Tibial artery (tissue), 4 donors: ENCODE measurements around the gene MYOF.
"Not testable (repeated sequence)": the region's sequence is repeated elsewhere in the genome, so short reads cannot be mapped to it uniquely, and the experiment has no call there.

ENCODE experiments used
- DNase-seq, 2 donors: peaks; one replicate each; pipeline ENCODE4 v3.0.0-alpha.2; 2019
- H3K27ac ChIP-seq, 2 donors: fragments of 200-600 bp; sonication (generic) in 1 of 2; 1 replicate in 1 of 2; 2 replicates in 1 of 2; pipeline ENCODE4 v1.5.1; 2018 to 2019; ENCODE audit warnings: mild to moderate bottlenecking in 1 of 2
- H3K27me3 ChIP-seq, 2 donors: fragments of 200-600 bp; sonication (generic) in 1 of 2; one replicate each; pipeline versions ENCODE4 v1.5.1 to v1.6.0; 2016 to 2019
- H3K36me3 ChIP-seq, 3 donors: fragments of 200-600 bp; sonication (generic) in 2 of 3; one replicate each; pipeline ENCODE4 v1.5.1; 2016 to 2019; ENCODE audit warnings: mild to moderate bottlenecking in 2 of 3
- H3K4me1 ChIP-seq, 4 donors: fragments of 200-600 bp; sonication (generic) in 2 of 4; 1 replicate in 3 of 4; 2 replicates in 1 of 4; pipeline ENCODE4 v1.5.1; 2016 to 2019
- H3K4me3 ChIP-seq, 2 donors: fragments of 200-600 bp; sonication (generic) in 1 of 2; 1 replicate in 1 of 2; 2 replicates in 1 of 2; pipeline ENCODE4 v1.5.1; 2018 to 2019; ENCODE audit warnings: mild to moderate bottlenecking in 2 of 2
- H3K9me3 ChIP-seq, 3 donors: fragments of 200-600 bp; sonication (generic) in 1 of 3; one replicate each; pipeline ENCODE4 v1.5.1; 2016 to 2019
- CTCF ChIP-seq, 2 experiments: fragments of 200-600 bp in 1 of 2; fragments of 450-650 bp in 1 of 2; IDR thresholded peaks; one replicate each; pipeline ENCODE4 v1.5.1; 2017 to 2019; ENCODE audit warnings: antibody characterized with exemption in 2 of 2, mild to moderate bottlenecking in 1 of 2, moderate library complexity in 1 of 2
- intact Hi-C: fragments of 100-400 bp; cut with DNase I; formaldehyde crosslinking; loops from one replicate; pipeline ENCODE4 v1.15.0; 2023; ENCODE audit warnings: low total_unique reads

MYOF gene

GRCh38 chr10:93288679-93289634, 193.2 kb downstream of the MYOF start:
- H3K4me1 ChIP-seq: peaks cover 0 to 4% (median 0%) of the 10 kb centered on the region in 4 donors
- H3K9me3 ChIP-seq: no peaks in the 10 kb centered on the region
- peak; percentile 77 to 85 for TF ChIP-seq CTCF (IDR thresholded peaks at IDR 0.05)
- no peak overlapping the region for H3K4me3 ChIP-seq
- DNase-seq: peak; percentile 56 to 74
- H3K36me3 ChIP-seq: no peaks in the 10 kb centered on the region
- H3K27ac ChIP-seq: no peak overlapping the region
- intact Hi-C loops: loop anchor here (5.0 kb wide), 1 partner anchor 207 kb away; no protein-coding TSS in a partner anchor
- H3K27me3 ChIP-seq: no peaks in the 10 kb centered on the region

GRCh38 chr10:93287775-93288174, 194.4 kb downstream of the MYOF start:
- intact Hi-C loops: loop anchor here (5.0 kb wide), 1 partner anchor 205 kb away; no protein-coding TSS in a partner anchor
- Histone ChIP-seq H3K27me3 (no peaks in the 10 kb centered on the region), H3K27ac (no peak overlapping the region), H3K36me3 (no peaks in the 10 kb centered on the region), H3K4me1 (peaks cover 0 to 4% (median 0%) of the 10 kb centered on the region in 4 donors), H3K9me3 (no peaks in the 10 kb centered on the region), H3K4me3 (no peak overlapping the region)
- no peak for DNase-seq
- no peak for TF ChIP-seq CTCF (IDR thresholded peaks at IDR 0.05)

GRCh38 chr10:93284246-93284645, 197.9 kb downstream of the MYOF start:
- H3K4me1 ChIP-seq, H3K36me3 ChIP-seq, H3K9me3 ChIP-seq, DNase-seq, H3K4me3 ChIP-seq, H3K27me3 ChIP-seq, intact Hi-C loops, H3K27ac ChIP-seq: not testable (repeated sequence)

GRCh38 chr10:93281367-93281720, 200.8 kb downstream of the MYOF start:
- Histone ChIP-seq H3K4me3 (no peak overlapping the region), H3K27me3 (no peaks in the 10 kb centered on the region), H3K9me3 (no peaks in the 10 kb centered on the region), H3K36me3 (no peaks in the 10 kb centered on the region), H3K27ac (no peak overlapping the region), H3K4me1 (peaks cover 0 to 5% (median 0%) of the 10 kb centered on the region in 4 donors)
- TF ChIP-seq CTCF (IDR thresholded peaks at IDR 0.05): no peak
- intact Hi-C loops: no loop called here
- DNase-seq: no peak

- H3K9me3 ChIP-seq: no peaks in the 10 kb centered on the region
- H3K36me3 ChIP-seq: no peaks in the 10 kb centered on the region
- no peaks in the 10 kb centered on the region for H3K27me3 ChIP-seq
- TF ChIP-seq CTCF (IDR thresholded peaks at IDR 0.05): no peak
- peaks cover 0 to 5% (median 0%) of the 10 kb centered on the region in 4 donors for H3K4me1 ChIP-seq
- intact Hi-C loops: no loop called here
- DNase-seq: no peak
- no peak overlapping the region for H3K27ac ChIP-seq
- no peak overlapping the region for H3K4me3 ChIP-seq
These were observed 201.3 kb downstream of the MYOF start for GRCh38 chr10:93280699-93281366.
